GM19043 (cell line): ENCODE measurements around the gene SEPTIN10.
"Not testable (repeated sequence)": the region's sequence is repeated elsewhere in the genome, so short reads cannot be mapped to it uniquely, and the experiment has no call there.

Experiments
- ATAC-seq: cut with Tn5 transposase; IDR thresholded peaks from one replicate; pipeline ENCODE4 v1.9.1; 2021; ENCODE audit warnings: low read depth; ENCODE audit not compliant: unreplicated experiment

SEPTIN10 gene

DNA sequence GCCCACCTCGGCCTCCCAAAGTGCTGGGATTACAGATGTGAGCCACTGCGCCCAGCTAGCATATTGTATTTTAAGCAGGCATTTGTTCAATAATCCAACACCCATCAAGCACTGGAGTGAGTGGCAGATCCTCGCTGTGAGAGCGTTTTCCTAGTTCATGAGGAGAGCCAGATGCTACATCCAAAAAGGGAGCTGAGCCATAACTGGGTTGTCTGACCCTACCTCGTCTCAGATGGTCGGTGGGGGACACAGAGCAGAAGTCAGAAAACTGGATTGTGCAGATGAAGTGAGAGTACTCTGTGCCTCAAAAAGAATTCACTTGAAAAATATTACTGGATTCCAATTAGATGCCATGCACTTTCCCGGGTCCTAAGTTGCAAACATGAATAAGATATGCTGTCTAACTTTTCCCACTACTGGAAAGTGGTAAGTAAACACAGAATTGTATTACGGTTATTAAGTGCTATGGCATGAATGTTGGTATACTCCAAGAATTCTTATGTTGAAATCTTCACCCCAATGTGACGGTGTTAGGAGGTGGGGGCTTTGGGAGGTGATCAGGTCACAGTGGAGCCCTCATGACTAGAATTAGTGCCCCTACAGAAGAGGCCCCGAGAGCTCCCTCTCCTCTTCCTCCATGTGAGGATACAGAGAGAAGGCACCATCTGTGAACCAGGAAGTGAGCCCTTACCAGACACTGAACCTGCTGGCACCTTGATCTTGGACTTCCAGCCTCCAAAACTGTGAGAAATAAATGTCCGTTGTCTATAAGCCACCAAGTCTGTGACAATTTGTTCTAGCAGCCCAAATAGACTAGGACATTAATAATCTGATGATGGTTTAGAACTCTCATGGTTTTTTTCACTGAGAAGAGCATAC, 21.9 kb upstream of the SEPTIN10 start:
- ATAC-seq: no peak

DNA sequence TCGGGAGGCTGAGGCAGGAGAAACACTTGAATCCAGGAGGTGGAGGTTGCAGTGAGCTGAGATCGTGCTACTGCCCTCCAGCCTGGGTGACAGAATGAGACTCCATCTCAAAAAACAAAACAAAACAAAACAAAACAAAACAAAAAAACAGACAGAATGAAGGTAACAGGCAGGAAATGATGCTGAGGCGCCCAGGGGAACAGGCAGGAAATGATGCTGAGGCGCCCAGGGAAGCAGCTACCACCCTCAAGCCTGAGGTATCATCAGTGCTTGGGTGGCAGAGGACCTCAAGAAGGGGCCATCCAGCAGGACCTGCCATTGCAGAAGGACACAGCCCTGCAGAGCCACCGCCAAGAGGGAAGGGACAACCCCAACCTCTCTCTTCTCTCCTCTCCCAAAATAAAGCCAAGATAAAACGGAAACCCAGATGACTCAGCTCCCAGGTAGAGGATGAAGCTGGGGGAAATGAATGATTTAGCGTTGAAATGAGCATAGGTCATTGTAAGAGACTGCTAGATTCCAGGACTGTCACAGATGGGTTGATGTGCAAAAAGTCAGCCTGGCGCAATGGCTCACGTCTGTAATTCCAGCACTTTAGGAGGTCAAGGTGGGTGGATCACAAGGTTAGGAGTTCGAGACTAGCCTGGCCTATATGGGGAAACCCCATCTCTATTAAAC, 19.7 kb upstream of the SEPTIN10 start:
- ATAC-seq: no peak

DNA sequence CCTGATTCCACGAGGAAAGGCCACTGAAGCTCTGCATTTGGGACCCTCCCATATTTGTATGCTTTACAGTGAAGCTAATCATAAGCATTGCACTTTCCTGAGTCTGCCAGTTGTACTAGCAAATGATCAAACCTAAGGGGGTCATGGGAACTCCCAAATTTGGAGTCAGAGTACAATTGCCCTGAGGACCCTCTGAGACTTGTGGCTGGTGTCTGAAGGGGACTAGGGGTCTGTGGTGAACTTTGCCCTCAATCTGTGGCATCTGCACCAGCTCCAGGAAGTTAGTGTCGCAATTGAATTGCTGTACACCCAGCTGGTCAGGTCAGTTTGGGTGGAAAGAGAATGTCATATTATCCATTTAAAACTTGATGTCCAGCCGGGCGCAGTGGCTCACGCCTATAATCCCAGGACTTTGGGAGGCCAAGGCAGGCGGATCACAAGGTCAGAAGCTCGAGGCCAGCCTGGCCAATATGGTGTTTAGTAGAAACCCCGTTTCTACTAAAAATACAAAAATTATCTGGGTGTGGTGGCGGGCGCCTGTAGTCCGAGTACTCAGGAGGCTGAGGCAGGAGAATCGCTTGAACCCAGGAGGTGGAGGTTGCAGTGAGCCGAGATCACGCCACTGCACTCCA, 18.5 kb upstream of the SEPTIN10 start:
- no peak for ATAC-seq

DNA sequence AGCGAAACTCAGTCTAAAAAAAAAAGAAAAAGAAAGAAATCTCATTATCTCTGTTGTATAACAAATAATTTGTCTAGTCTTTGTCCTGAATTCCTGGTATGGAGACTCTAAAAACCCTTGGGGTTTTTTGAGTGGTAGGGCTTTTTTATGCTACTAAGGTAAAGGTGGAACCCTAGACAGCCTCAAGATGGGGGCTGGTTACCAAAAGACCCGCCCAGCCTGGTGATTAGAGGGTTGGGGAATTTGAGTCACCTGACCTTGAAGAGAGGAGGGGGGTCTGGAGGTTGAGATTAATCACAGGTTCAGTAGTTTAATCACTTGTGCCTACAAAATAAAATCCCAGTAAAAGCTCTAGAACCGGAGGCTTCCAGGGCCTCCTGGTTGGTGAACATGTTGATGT, 18.0 kb upstream of the SEPTIN10 start:
- no peak for ATAC-seq

GRCh38 chr2:109630441-109631430, 17.0 kb upstream of the SEPTIN10 start:
- ATAC-seq: no peak

DNA sequence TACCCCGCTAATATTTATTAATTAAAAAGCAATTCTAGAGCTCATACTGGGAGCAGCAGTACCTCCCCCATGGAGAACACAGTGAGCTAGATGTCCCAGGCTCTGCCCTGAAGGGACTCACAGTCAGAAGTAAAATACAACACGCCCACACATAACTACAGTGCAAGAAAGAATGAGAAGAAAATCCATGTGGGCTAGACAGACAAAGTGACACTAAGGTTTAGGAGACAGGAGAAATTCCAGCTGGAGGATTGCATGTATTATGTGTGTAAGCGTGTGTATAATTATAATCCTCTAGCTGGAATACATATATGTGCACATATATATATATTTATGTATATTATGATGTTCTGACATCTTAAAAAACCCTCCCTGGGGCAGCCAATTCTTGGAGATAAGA, 16.1 kb upstream of the SEPTIN10 start:
- no peak for ATAC-seq

DNA sequence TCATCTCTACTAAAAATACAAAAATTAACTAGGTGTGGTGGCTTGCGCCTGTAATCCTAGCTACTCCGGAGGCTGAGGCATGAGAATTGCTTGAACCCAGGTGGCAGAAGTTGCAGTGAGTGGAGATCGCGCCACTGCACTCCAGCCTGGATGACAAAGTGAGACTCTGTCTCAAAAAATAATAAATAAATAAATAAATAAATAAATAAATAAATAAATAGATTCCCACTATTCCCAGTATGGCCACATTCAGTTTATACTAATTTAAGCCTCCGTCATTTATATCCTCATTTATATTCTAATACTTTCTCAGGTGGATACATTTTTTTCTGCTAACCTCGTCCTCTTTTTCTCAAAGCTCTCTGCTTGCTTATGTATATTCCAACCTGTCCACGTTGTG, 14.6 kb upstream of the SEPTIN10 start:
- not testable (repeated sequence) for ATAC-seq

DNA sequence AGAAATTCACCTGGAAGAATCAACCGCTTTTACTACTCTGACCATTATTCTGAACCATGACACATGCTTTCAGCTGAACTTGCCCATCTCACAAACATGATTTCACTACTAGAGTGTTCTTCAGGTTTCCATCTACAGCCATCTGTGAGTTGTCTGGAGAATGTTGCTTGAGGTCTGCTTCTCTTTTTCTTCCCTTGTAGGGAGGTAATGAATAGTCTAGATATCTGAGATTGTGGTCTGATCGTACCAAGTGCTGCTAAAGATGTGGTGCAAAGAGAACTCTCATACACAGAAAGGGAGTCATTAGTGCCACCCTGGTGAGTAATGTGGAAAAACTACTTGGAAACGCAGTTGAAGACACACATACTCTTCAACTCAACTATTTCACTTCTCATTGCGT, 10.6 kb upstream of the SEPTIN10 start:
- no peak for ATAC-seq

GRCh38 chr2:109623923-109624322, 10.2 kb upstream of the SEPTIN10 start:
- no peak for ATAC-seq

- no peak for ATAC-seq
Measured at GRCh38 chr2:109623297-109623696, 9.5 kb upstream of the SEPTIN10 start.

- ATAC-seq: no peak
Measured at GRCh38 chr2:109619032-109619615, 5.4 kb upstream of the SEPTIN10 start.

DNA sequence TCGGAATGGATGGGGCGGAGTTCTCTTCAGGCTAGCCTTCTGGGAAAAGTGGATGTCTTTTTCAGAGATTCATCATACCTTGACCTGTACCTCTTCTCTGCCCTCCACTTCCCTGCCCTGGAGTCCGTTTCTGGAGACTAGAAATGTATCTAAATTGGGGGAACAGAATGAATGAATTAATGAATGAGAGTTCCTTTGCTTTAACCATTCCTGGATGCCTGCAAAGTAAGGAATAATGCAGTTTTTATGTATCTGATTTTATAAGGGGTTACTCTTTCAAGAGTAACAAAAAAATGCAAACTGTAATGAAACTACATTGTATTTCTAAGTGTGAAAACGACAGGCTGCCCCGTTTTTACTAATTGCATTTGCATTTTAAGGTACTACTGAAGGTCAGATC, 2.4 kb upstream of the SEPTIN10 start:
- ATAC-seq: no peak

GRCh38 chr2:109615637-109616144, 1.9 kb upstream of the SEPTIN10 start:
- ATAC-seq: no peak

- ATAC-seq: no peak
Measured at GRCh38 chr2:109614715-109615636, 1.2 kb upstream of the SEPTIN10 start.

GRCh38 chr2:109613081-109613921, 465 bp downstream of the SEPTIN10 start:
- peak; percentile 15 for ATAC-seq

DNA sequence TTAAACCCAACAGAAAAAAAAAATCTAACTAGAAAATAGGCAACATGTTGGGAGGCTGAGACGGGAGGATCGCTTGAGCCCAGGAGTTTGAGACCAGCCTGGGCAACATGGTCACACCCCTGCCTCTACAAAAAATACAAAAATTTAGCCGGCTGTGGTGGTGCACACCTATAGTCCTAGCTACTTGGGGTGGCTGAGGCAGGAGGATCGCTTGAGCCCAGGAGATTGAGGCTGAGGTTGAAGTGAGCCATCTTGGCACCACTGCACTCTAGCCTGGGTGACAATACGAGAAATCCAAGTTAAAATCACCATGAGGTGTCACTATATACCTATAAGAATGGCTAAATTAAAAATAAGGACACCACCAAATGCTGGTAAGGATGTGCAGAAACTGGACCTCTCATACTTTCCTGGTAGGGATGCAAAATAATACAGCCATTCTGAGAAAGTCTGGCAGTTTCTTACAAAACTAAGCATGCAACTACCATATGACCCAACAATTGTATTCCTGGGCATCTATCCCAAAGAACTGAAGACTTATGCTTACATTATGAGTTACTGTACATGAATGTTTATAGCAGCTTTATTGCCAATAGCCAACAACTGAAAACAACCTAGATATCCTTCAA, 2.2 kb downstream of the SEPTIN10 start:
- ATAC-seq: no peak

GRCh38 chr2:109609352-109610024, 4.3 kb downstream of the SEPTIN10 start:
- no peak for ATAC-seq
